GM21367 (cell line): Measurements from ENCODE around the gene EVX1.

Experiments
- ATAC-seq: cut with Tn5 transposase; IDR thresholded peaks from one replicate; pipeline ENCODE4 v1.9.1; 2021; ENCODE audit not compliant: unreplicated experiment

Gene EVX1

GRCh38 chr7:27242555-27243339 lies at the start of gene EVX1:
TSS of gene EVX1 (plus strand) at chr7:27242802. CDS start at chr7:27243031, 229 bp downstream.
- ATAC-seq = no peak

- ATAC-seq = no peak
These were observed 49.1 kb upstream of the EVX1 start for GRCh38 chr7:27193335-27194001.

GRCh38 chr7:27194002-27194352 lies 48.6 kb upstream of the EVX1 start:
- no peak for ATAC-seq

- no peak for ATAC-seq
These were observed 47.8 kb upstream of the EVX1 start for GRCh38 chr7:27194686-27195379.

GRCh38 chr7:27196287-27196767 lies 46.3 kb upstream of the EVX1 start:
- ATAC-seq = no peak

- ATAC-seq = no peak
These were observed 45.2 kb upstream of the EVX1 start for GRCh38 chr7:27197137-27198042.

GRCh38 chr7:27198138-27198841 lies 44.3 kb upstream of the EVX1 start:
- no peak for ATAC-seq

- no peak for ATAC-seq
These were observed 43.5 kb upstream of the EVX1 start for GRCh38 chr7:27198871-27199801.

- ATAC-seq = no peak
These were observed 42.5 kb upstream of the EVX1 start, which contains the start of gene HOXA13 for GRCh38 chr7:27199849-27200760. TSS of gene HOXA13 (minus strand) at chr7:27200091. CDS start at chr7:27200077, 14 bp downstream.

GRCh38 chr7:27200761-27201579 lies 41.6 kb upstream of the EVX1 start:
- ATAC-seq = no peak

GRCh38 chr7:27201580-27202017 lies 41.0 kb upstream of the EVX1 start:
- ATAC-seq = no peak

- ATAC-seq = no peak
These were observed 40.4 kb upstream of the EVX1 start for GRCh38 chr7:27202018-27202861.

- ATAC-seq = no peak
These were observed 39.8 kb upstream of the EVX1 start for GRCh38 chr7:27202862-27203134.

GRCh38 chr7:27203365-27203953 lies 39.1 kb upstream of the EVX1 start:
- no peak for ATAC-seq

- no peak for ATAC-seq
These were observed 38.5 kb upstream of the EVX1 start for GRCh38 chr7:27203964-27204594.
